Upper lobe of left lung (tissue), 4 donors: ENCODE measurements around the gene LHFPL2.

Experiments used
- EP300 ChIP-seq, 4 donors: sonication (generic); formaldehyde crosslinking; IDR thresholded peaks; one replicate each; pipeline ENCODE4 v1.5.1; 2017; ENCODE audit warnings: antibody characterized with exemption in 4 of 4, control low read depth in 2 of 4
- POLR2A ChIP-seq, 4 donors: fragments of 450-650 bp; IDR thresholded peaks; one replicate each; pipeline ENCODE4 v1.5.1; 2016 to 2017; ENCODE audit warnings: antibody characterized with exemption in 4 of 4, mild to moderate bottlenecking in 2 of 4
- POLR2AphosphoS5 ChIP-seq, 2 donors: sonication (generic); formaldehyde crosslinking; IDR thresholded peaks; one replicate each; pipeline ENCODE4 v1.5.1; 2017; ENCODE audit warnings: antibody characterized with exemption in 2 of 2
- TF ChIP-seq, protein P1 (sequence below), 6 experiments: fragments of 450-650 bp in 4 of 6; fragments of 200-600 bp in 2 of 6; sonication (generic) in 2 of 6; IDR thresholded peaks; one replicate each; pipeline ENCODE4 v1.5.1; 2016 to 2019; ENCODE audit warnings: antibody characterized with exemption in 6 of 6

DNA sequence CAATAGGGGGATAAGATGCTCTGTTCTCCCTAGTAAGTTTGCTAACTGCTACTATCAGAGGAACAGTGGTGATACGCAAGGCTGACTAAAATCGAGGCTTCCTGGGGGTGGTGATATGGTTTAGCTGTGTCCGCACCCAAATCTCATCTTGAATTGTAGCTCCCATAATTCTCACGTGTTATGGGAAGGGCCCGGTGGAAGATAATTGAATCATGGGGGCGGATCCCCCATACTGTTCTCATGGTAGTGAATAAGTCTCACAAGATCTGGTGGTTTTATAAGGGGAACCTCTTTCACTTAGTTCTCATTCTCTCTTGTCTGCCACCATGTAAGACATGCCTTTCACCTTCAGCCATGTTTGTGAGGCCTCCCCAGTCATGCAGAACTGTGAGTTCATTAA is 135.1 kb downstream of the LHFPL2 start:
- no peak for TF ChIP-seq POLR2A (IDR thresholded peaks at IDR 0.05)
- TF ChIP-seq, protein P1, sequence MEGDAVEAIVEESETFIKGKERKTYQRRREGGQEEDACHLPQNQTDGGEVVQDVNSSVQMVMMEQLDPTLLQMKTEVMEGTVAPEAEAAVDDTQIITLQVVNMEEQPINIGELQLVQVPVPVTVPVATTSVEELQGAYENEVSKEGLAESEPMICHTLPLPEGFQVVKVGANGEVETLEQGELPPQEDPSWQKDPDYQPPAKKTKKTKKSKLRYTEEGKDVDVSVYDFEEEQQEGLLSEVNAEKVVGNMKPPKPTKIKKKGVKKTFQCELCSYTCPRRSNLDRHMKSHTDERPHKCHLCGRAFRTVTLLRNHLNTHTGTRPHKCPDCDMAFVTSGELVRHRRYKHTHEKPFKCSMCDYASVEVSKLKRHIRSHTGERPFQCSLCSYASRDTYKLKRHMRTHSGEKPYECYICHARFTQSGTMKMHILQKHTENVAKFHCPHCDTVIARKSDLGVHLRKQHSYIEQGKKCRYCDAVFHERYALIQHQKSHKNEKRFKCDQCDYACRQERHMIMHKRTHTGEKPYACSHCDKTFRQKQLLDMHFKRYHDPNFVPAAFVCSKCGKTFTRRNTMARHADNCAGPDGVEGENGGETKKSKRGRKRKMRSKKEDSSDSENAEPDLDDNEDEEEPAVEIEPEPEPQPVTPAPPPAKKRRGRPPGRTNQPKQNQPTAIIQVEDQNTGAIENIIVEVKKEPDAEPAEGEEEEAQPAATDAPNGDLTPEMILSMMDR (IDR thresholded peaks at IDR 0.05) = no peak
- no peak for TF ChIP-seq POLR2AphosphoS5 (IDR thresholded peaks at IDR 0.05)
- no peak for TF ChIP-seq EP300 (IDR thresholded peaks at IDR 0.05)
